Measurements from ENCODE around the gene MALL. TPM values are rescaled to one million over a fixed set of nuclear protein-coding genes. Genes with fewer than 3 reads are reported as not detected.
A peak's percentile ranks its signal among the peaks of the same experiment; 100 is the strongest.
"Not testable (repeated sequence)": the region's sequence is repeated elsewhere in the genome, so short reads cannot be mapped to it uniquely, and the experiment has no call there.

The MALL gene
- total RNA-seq, 2 experiments from 2014 or later: not detected

DNA sequence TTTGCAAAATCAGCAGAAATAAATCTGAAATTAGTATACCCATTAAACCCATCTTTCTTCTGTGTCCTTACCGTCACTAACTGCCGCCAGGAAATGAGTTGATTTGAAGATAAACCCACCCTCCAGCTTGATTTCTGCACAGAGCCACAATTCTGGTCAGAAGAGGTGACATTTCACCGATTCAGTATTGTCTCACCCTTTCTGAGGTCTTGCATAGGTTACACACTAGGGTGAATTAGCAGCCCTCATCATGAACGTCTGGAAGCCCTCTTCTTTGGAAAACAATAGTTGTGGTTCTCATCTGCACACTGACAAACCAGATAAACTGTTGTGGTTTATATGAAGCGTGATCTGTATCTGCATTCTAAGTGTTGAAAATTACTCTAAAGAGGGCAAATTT, 61.9 kb downstream of the MALL start:
- H3K4me3 ChIP-seq (ENCODE audit: low read length); H3K36me3 Mint-ChIP-seq (ENCODE audit: low read depth); H3K4me1 ChIP-seq (ENCODE audit: insufficient read depth, low read length); ATAC-seq (ENCODE audit: poor library complexity); H3K27ac ChIP-seq (ENCODE audit: low read depth in 1 of 2, low read length in 2 of 2); H3K9me3 Mint-ChIP-seq; H3K4me1 Mint-ChIP-seq (ENCODE audit: low read depth); H3K36me3 ChIP-seq (ENCODE audit: insufficient read depth, low read length); POLR2A ChIA-PET; H3K27me3 Mint-ChIP-seq; intact Hi-C loops (cut with DNase I, micrococcal nuclease); H3K4me3 Mint-ChIP-seq; H3K27ac Mint-ChIP-seq; H3K27me3 ChIP-seq (ENCODE audit: control insufficient read depth in 1 of 2, insufficient read depth in 2 of 2, low read length in 2 of 2); CTCF ChIA-PET; H3K9me3 ChIP-seq (ENCODE audit: control insufficient read depth in 1 of 2, insufficient read depth in 1 of 2, low read length in 2 of 2); DNase-seq: not testable (repeated sequence)

DNA sequence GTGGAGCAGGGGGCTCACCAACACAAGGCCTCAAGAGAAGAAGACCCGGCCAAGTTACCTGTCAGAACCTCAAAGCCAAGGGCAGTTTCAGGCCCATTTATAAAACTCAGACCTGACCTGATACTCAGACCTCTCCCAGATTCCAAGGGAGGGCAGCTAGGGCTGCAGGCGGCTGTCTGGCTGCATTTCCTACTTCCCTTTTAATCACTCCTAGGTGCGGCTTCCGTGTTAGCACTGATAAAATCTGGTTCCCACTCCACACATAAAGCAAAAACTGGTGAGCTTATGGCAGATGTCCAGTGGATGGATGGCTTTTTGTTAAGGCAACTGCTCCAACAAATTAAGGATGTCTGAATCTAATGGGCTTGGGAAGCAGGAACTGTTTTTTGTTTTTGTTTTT, 63.5 kb downstream of the MALL start:
- DNase-seq; H3K36me3 Mint-ChIP-seq (ENCODE audit: low read depth); H3K4me3 ChIP-seq (ENCODE audit: low read length); intact Hi-C loops (cut with DNase I, micrococcal nuclease); H3K27ac ChIP-seq (ENCODE audit: low read depth in 1 of 2, low read length in 2 of 2); H3K4me1 Mint-ChIP-seq (ENCODE audit: low read depth); H3K27me3 Mint-ChIP-seq; H3K27me3 ChIP-seq (ENCODE audit: control insufficient read depth in 1 of 2, insufficient read depth in 2 of 2, low read length in 2 of 2); H3K9me3 Mint-ChIP-seq; H3K4me1 ChIP-seq (ENCODE audit: insufficient read depth, low read length); H3K4me3 Mint-ChIP-seq; H3K9me3 ChIP-seq (ENCODE audit: control insufficient read depth in 1 of 2, insufficient read depth in 1 of 2, low read length in 2 of 2); ATAC-seq (ENCODE audit: poor library complexity); CTCF ChIA-PET; H3K27ac Mint-ChIP-seq; H3K36me3 ChIP-seq (ENCODE audit: insufficient read depth, low read length); POLR2A ChIA-PET: not testable (repeated sequence)

DNA sequence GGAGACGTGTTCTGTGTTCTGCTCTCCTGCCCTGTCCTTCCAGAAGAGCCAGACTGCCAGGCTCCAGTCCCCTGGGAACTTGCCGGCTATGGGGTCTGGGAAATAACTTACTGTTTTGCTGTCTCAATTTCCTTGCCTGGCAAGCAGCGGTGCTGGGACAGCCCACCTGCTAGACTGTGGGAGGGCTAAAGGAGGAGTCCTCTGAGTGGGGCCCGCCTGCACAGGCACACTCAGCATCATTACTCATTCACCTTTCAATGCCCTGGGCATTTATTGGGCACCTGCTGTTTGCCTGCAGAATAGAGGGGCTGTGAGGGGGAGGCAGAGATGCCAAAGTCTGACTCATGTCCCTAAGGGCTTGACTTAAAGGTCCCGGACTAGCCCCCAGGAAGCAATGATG, 65.4 kb downstream of the MALL start:
- H3K27me3 ChIP-seq (ENCODE audit: control insufficient read depth in 1 of 2, insufficient read depth in 2 of 2, low read length in 2 of 2); H3K4me1 Mint-ChIP-seq (ENCODE audit: low read depth); POLR2A ChIA-PET; DNase-seq; H3K4me3 ChIP-seq (ENCODE audit: low read length); H3K27ac ChIP-seq (ENCODE audit: low read depth in 1 of 2, low read length in 2 of 2); ATAC-seq (ENCODE audit: poor library complexity); H3K27ac Mint-ChIP-seq; H3K4me3 Mint-ChIP-seq; H3K9me3 ChIP-seq (ENCODE audit: control insufficient read depth in 1 of 2, insufficient read depth in 1 of 2, low read length in 2 of 2); H3K27me3 Mint-ChIP-seq; H3K4me1 ChIP-seq (ENCODE audit: insufficient read depth, low read length); H3K9me3 Mint-ChIP-seq; H3K36me3 ChIP-seq (ENCODE audit: insufficient read depth, low read length); intact Hi-C loops (cut with DNase I, micrococcal nuclease); H3K36me3 Mint-ChIP-seq (ENCODE audit: low read depth); CTCF ChIA-PET: not testable (repeated sequence)

DNA sequence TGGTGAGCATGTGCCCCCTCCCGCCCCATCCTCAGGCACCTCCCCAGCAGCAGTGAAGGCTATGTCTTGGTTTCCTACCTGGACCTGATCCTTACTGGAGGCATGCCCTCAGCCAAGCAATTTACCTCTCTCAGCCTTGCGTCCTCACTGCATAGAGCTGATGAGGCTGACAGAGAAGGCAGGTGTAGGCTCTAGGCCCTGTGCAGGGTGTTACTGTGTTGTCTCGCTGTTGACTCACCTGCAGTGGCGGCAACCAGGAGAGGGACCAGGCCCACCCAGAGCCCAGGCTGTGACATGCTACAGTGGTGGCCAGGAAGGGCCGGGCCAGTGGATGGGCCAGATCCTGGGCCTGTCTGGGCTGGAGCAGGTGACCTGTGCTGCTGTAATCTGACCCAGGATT, 65.9 kb downstream of the MALL start:
- H3K4me1 Mint-ChIP-seq (ENCODE audit: low read depth); H3K27ac Mint-ChIP-seq; ATAC-seq (ENCODE audit: poor library complexity); H3K36me3 Mint-ChIP-seq (ENCODE audit: low read depth); H3K9me3 ChIP-seq (ENCODE audit: control insufficient read depth in 1 of 2, insufficient read depth in 1 of 2, low read length in 2 of 2); H3K27me3 ChIP-seq (ENCODE audit: control insufficient read depth in 1 of 2, insufficient read depth in 2 of 2, low read length in 2 of 2); H3K4me1 ChIP-seq (ENCODE audit: insufficient read depth, low read length); H3K9me3 Mint-ChIP-seq; POLR2A ChIA-PET; H3K4me3 Mint-ChIP-seq; H3K4me3 ChIP-seq (ENCODE audit: low read length); H3K27ac ChIP-seq (ENCODE audit: low read depth in 1 of 2, low read length in 2 of 2); H3K27me3 Mint-ChIP-seq; DNase-seq; intact Hi-C loops (cut with DNase I, micrococcal nuclease); H3K36me3 ChIP-seq (ENCODE audit: insufficient read depth, low read length); CTCF ChIA-PET: not testable (repeated sequence)

DNA sequence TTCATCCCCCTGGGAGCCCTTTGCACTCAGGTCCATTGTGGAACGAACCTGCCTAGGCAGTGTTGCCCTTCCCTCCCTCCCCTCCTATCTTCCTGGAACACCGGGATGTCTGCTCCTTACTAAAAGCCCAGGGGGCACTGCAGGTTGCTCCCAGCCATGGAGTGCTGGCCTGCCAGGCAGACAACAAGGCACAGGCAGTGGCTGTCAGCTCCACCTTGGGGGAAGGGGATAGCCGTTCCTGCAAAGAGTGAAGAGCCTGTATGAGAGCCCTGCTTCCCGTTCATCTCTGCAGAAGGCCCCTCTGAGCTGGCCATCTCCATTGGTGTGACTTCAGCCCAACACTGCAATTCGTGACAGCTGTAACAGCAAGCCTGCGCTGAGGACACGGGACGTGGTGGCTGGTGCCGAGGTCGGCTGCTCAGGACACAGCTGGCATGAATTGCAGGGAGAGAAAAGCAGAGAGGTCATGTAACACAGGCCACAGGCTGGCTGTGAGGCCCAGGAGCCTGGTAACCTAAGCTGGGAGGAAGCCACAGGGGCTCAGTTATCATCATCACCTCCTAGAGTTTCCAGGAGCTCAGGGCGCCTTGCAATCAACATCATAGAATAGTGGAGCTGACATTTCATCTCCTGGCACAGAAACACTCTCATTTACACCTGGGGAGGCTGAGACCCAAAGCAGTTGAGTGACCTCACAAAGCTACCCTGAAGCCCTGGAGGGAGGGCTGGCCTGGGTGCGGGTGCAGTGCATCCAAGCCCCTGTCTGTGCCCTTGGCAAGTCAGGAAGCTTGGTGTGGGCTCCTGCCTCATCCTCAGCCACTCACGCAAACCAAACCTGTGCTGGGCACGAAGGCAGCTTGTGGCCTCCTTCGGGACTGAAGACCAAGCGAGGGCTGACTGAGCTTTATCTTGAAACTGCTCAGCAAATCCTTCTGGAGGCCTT, 67.1 kb downstream of the MALL start:
- H3K9me3 Mint-ChIP-seq; H3K4me1 Mint-ChIP-seq (ENCODE audit: low read depth); CTCF ChIA-PET; H3K9me3 ChIP-seq (ENCODE audit: control insufficient read depth in 1 of 2, insufficient read depth in 1 of 2, low read length in 2 of 2); H3K36me3 Mint-ChIP-seq (ENCODE audit: low read depth); H3K36me3 ChIP-seq (ENCODE audit: insufficient read depth, low read length); H3K27me3 ChIP-seq (ENCODE audit: control insufficient read depth in 1 of 2, insufficient read depth in 2 of 2, low read length in 2 of 2); H3K27ac Mint-ChIP-seq; H3K27me3 Mint-ChIP-seq; H3K27ac ChIP-seq (ENCODE audit: low read depth in 1 of 2, low read length in 2 of 2); H3K4me3 Mint-ChIP-seq; intact Hi-C loops (cut with DNase I, micrococcal nuclease); POLR2A ChIA-PET; ATAC-seq (ENCODE audit: poor library complexity); H3K4me3 ChIP-seq (ENCODE audit: low read length); H3K4me1 ChIP-seq (ENCODE audit: insufficient read depth, low read length): not testable (repeated sequence)
- peak in 1 of 14 experiments; percentile 1 for DNase-seq

DNA sequence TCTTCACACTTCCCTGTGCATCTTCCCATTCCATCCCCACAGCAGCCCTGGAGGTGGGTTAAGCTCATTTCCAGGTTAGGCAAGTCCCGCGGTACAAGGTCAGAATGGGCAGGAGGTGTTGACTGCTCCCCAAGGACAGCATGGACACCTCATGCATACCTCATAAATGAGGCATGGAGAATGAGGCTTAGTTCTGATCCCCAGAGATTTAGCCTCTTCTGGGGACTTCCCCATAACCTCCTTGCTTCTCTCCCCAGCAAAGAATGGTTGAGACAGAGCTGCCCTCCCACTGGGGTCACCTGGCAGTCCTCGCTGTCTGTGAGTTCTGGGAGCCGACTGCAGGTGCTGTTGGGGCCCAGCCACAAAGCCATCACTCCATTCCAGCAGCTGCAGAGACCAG, 68.4 kb downstream of the MALL start:
- H3K27me3 Mint-ChIP-seq; H3K4me3 Mint-ChIP-seq; H3K9me3 ChIP-seq (ENCODE audit: control insufficient read depth in 1 of 2, insufficient read depth in 1 of 2, low read length in 2 of 2); H3K27ac ChIP-seq (ENCODE audit: low read depth in 1 of 2, low read length in 2 of 2); ATAC-seq (ENCODE audit: poor library complexity); H3K4me3 ChIP-seq (ENCODE audit: low read length); H3K4me1 Mint-ChIP-seq (ENCODE audit: low read depth); POLR2A ChIA-PET; H3K9me3 Mint-ChIP-seq; H3K4me1 ChIP-seq (ENCODE audit: insufficient read depth, low read length); H3K36me3 Mint-ChIP-seq (ENCODE audit: low read depth); H3K27ac Mint-ChIP-seq; CTCF ChIA-PET; H3K27me3 ChIP-seq (ENCODE audit: control insufficient read depth in 1 of 2, insufficient read depth in 2 of 2, low read length in 2 of 2); H3K36me3 ChIP-seq (ENCODE audit: insufficient read depth, low read length); intact Hi-C loops (cut with DNase I, micrococcal nuclease); DNase-seq: not testable (repeated sequence)

DNA sequence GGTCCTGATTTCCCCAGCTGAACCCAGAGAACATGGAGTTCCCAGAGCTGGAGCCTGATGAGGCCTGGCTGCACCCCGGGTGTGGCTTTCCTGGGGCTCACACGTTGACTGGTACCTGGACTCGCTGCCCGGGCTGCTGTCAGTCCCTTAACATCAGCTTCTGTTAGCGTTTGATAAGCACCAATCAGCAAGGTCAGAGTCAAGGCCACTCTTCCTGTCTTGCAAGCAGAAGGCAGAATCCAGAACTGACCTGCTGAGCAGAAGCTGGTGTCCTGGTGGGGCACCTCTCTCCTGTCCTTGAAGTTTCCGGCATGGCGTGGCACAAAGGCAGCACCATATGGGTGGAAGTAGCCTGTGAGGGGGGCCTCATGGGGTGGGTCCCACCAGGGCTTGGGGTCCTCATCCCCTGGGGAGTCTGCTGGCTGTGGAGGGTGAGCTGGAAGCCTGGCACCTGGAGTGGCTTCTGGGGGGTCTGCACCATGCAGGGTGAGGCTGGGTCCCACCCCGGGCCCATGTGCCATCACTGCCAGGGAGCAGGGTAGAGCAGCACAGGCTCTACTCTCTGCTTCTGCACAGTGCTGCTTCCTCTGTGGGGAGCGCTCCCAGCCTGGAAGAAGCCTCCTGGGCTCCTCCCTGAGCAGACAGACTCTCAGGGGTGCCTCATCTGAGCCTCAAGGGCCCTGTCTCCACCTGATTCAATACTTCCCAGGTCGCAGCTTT, 73.5 kb downstream of the MALL start:
- H3K4me3 Mint-ChIP-seq; H3K36me3 ChIP-seq (ENCODE audit: insufficient read depth, low read length); H3K27me3 ChIP-seq (ENCODE audit: control insufficient read depth in 1 of 2, insufficient read depth in 2 of 2, low read length in 2 of 2); H3K4me1 ChIP-seq (ENCODE audit: insufficient read depth, low read length); H3K9me3 ChIP-seq (ENCODE audit: control insufficient read depth in 1 of 2, insufficient read depth in 1 of 2, low read length in 2 of 2); DNase-seq; ATAC-seq (ENCODE audit: poor library complexity); H3K27ac Mint-ChIP-seq; H3K27ac ChIP-seq (ENCODE audit: low read depth in 1 of 2, low read length in 2 of 2); H3K4me1 Mint-ChIP-seq (ENCODE audit: low read depth); CTCF ChIA-PET; POLR2A ChIA-PET; H3K4me3 ChIP-seq (ENCODE audit: low read length); H3K27me3 Mint-ChIP-seq; H3K36me3 Mint-ChIP-seq (ENCODE audit: low read depth); H3K9me3 Mint-ChIP-seq; intact Hi-C loops (cut with DNase I, micrococcal nuclease): not testable (repeated sequence)
